Endodermal cell (in vitro differentiated cells): ENCODE results near the gene SOD3. TPM values are rescaled to one million over a fixed set of nuclear protein-coding genes. Genes with fewer than 3 reads are reported as not detected.

Experiments
- DNase-seq: peaks from one replicate; pipeline ENCODE4 v3.0.0-alpha.2; 2017
- H3K27ac ChIP-seq: 2 replicates; pipeline ENCODE4 v1.5.1; 2013; ENCODE audit warnings: mild to moderate bottlenecking, low read depth, low read length, moderate library complexity
- H3K27me3 ChIP-seq: 2 replicates; pipeline ENCODE4 v1.6.1; 2013; ENCODE audit warnings: mild to moderate bottlenecking, low read length, moderate library complexity; ENCODE audit not compliant: insufficient read depth, control insufficient read depth, poor library complexity, severe bottlenecking
- H3K36me3 ChIP-seq: 2 replicates; pipeline ENCODE4 v1.7.0; 2013; ENCODE audit warnings: mild to moderate bottlenecking, low read length, moderate library complexity; ENCODE audit not compliant: control insufficient read depth, insufficient read depth
- H3K4me1 ChIP-seq: one replicate; pipeline ENCODE4 v1.7.0; 2013; ENCODE audit warnings: low read length; ENCODE audit not compliant: control insufficient read depth, insufficient read depth
- H3K4me3 ChIP-seq: 2 replicates; pipeline ENCODE4 v1.5.1; 2013; ENCODE audit warnings: mild to moderate bottlenecking, low read length, moderate library complexity
- H3K9ac ChIP-seq: 2 replicates; pipeline ENCODE4 v1.6.1; 2013; ENCODE audit warnings: mild to moderate bottlenecking, low read length, moderate library complexity; ENCODE audit not compliant: poor library complexity, severe bottlenecking; ENCODE audit errors: extremely low read depth
- H3K9me3 ChIP-seq: 2 replicates; pipeline ENCODE4 v1.6.1; 2013; ENCODE audit warnings: mild to moderate bottlenecking, low read length, moderate library complexity; ENCODE audit not compliant: control insufficient read depth
- H3K27ac Mint-ChIP-seq: 2 replicates; pipeline ENCODE4 v1.8.0; 2020; ENCODE audit warnings: mixed read lengths
- H3K27me3 Mint-ChIP-seq: 2 replicates; pipeline ENCODE4 v1.8.0; 2021; ENCODE audit warnings: mild to moderate bottlenecking, mixed read lengths; ENCODE audit not compliant: insufficient read depth
- H3K36me3 Mint-ChIP-seq: 2 replicates; pipeline ENCODE4 v1.8.0; 2020; ENCODE audit warnings: low read depth, mixed read lengths
- H3K4me1 Mint-ChIP-seq: 2 replicates; pipeline ENCODE4 v1.8.0; 2020; ENCODE audit warnings: mixed read lengths
- H3K4me3 Mint-ChIP-seq: 2 replicates; pipeline ENCODE4 v1.8.0; 2020; ENCODE audit warnings: mild to moderate bottlenecking, moderate library complexity, mixed read lengths
- H3K9me3 Mint-ChIP-seq: 2 replicates; pipeline ENCODE4 v1.8.0; 2020; ENCODE audit warnings: mild to moderate bottlenecking, mixed read lengths
- WGBS, 2 experiments: methylation state at CpG; one replicate each; pipeline versions ENCODE4 v1.1.5 to v1.1.7; 2013; ENCODE audit warnings: missing lambda C conversion rate in 2 of 2, mixed read lengths in 1 of 2; ENCODE audit not compliant: insufficient coverage in 1 of 2, insufficient read length in 1 of 2; 5-methylcytosine and 5-hydroxymethylcytosine counted together
- total RNA-seq, 2 donors: library from RNA; stranded (reverse); fragmentation: NEBNext Ultra II Directional in 1 of 2; extraction: Animal tissue kit (Norgen Biotek cat#: 25700) in 1 of 2; gene quantifications; 2 replicates in 1 of 2; 3 replicates in 1 of 2; pipeline ENCODE4 v1.2.1, GENCODE V29; 2021
- TF ChIP-seq, protein P1 (sequence below): fragments of 200-600 bp; sonication (generic); conservative IDR thresholded peaks from 2 replicates; pipeline ENCODE4 v1.5.0; 2021; ENCODE audit warnings: antibody characterized with exemption, mild to moderate bottlenecking

SOD3 gene
- total RNA-seq, 2 donors from 2014 or later, result 5.7 to 8.7 TPM

DNA sequence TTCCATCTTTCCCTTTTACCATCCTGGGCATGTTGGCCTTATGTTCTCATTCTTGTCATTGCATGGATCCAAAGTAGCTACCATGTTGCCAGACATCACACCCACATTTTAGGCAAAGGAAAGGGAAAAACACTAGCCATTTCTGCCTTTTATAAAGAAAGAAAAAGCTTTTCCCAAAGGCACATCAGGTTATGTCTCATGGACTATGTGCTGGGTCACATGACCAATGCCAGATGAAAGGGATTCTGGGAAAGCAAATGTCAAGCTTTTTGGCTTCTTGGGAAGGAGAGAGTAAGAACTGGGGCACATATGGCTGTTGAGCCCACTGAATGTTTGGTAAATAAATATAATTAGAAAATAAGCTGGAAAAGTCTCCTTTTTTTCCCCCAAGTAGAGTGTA, 4.3 kb upstream of the SOD3 start:
- peaks cover 25% of the 10 kb centered on the region for H3K27me3 Mint-ChIP-seq
- Histone ChIP-seq H3K9me3 (peaks cover 4% of the 10 kb centered on the region), H3K9ac (no peak overlapping the region), H3K4me3 (no peak overlapping the region), H3K36me3 (no peaks in the 10 kb centered on the region), H3K27me3 (no peaks in the 10 kb centered on the region), H3K27ac (no peak overlapping the region), H3K4me1 (peaks cover 16% of the 10 kb centered on the region)
- no peaks in the 10 kb centered on the region for H3K36me3 Mint-ChIP-seq
- no peak for DNase-seq
- H3K9me3 Mint-ChIP-seq, result peaks cover 5% of the 10 kb centered on the region
- H3K4me3 Mint-ChIP-seq, result no peak overlapping the region
- TF ChIP-seq, protein P1, sequence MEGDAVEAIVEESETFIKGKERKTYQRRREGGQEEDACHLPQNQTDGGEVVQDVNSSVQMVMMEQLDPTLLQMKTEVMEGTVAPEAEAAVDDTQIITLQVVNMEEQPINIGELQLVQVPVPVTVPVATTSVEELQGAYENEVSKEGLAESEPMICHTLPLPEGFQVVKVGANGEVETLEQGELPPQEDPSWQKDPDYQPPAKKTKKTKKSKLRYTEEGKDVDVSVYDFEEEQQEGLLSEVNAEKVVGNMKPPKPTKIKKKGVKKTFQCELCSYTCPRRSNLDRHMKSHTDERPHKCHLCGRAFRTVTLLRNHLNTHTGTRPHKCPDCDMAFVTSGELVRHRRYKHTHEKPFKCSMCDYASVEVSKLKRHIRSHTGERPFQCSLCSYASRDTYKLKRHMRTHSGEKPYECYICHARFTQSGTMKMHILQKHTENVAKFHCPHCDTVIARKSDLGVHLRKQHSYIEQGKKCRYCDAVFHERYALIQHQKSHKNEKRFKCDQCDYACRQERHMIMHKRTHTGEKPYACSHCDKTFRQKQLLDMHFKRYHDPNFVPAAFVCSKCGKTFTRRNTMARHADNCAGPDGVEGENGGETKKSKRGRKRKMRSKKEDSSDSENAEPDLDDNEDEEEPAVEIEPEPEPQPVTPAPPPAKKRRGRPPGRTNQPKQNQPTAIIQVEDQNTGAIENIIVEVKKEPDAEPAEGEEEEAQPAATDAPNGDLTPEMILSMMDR, result no peak
- H3K27ac Mint-ChIP-seq, result no peak overlapping the region
- peaks cover 35% of the 10 kb centered on the region for H3K4me1 Mint-ChIP-seq

DNA sequence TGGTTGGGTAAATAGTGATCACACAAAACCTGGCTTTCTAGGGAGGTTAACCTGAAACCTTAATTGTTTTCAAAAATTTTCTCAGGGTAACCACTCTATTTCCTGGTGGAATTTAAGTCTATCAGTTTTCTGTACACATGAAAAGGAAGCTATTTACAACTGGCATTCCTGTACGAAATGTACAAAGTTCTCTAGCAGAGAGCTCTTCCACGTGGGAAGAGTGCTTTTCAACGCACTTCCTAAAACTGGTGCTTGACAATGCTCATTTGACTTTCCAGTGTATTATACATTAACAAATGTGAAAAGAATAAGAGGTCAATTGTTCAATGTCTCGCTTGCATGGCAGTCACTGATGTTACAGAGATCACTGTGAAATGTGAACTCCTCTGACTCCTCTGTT, 2.8 kb upstream of the SOD3 start:
- 84 to 91% methylated on average over 4 of the region's 4 CpGs for WGBS, 2 experiments

DNA sequence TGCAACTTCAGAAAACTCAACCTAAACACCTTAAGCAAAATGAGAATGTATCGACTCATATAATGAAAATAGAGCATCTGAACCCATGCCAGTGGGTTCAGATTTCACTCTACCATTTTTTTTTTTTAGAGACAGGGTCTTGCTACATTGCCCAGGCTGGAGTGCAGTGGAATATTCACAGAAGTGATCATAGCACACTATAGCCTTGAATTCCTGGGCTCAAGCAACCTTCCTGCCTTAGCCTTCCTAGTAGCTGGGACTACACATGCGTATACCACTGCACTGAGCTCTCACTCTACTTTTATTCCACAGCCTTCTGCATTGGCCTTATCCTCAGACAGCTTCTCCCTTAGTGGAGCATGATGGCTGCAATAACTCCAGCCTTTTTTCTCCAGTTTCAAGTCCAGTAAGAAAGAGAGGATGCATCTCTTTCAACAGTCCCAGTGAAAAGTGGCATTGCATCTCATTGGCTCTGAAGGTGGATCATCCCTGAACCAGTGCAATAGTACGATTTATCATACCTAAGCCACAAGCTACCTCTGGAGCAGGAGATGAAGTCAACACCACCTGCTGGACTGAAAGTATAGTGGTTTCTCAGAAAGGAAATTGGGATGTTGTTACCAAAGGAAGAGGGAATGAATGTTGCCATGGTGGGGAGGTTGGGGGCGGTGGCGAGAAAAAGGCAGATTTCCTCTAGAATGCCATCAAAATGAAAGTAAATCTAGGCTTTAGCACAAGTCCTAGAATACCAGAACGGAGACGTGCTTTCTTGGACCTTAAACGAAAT, 2.0 kb upstream of the SOD3 start:
- Mint-ChIP-seq H3K36me3 (no peaks in the 10 kb centered on the region), H3K27ac (no peak overlapping the region), H3K27me3 (peaks cover 47% of the 10 kb centered on the region), H3K4me3 (no peak overlapping the region), H3K4me1 (peaks cover 35% of the 10 kb centered on the region), H3K9me3 (no peaks in the 10 kb centered on the region)
- no peaks in the 10 kb centered on the region for H3K9me3 ChIP-seq
- H3K27ac ChIP-seq, result no peak overlapping the region
- H3K4me3 ChIP-seq, result no peak overlapping the region
- peaks cover 17% of the 10 kb centered on the region for H3K4me1 ChIP-seq
- no peak overlapping the region for H3K9ac ChIP-seq
- H3K36me3 ChIP-seq, result no peaks in the 10 kb centered on the region
- peaks cover 20% of the 10 kb centered on the region for H3K27me3 ChIP-seq
- TF ChIP-seq, protein P1, result peak; percentile 75
- no peak for DNase-seq
- 89 to 90% methylated on average over 8 of the region's 8 CpGs for WGBS, 2 experiments

More for the DNA sequence above, 2.8 kb upstream of the SOD3 start:
- Mint-ChIP-seq H3K4me1 (peaks cover 35% of the 10 kb centered on the region), H3K36me3 (no peaks in the 10 kb centered on the region), H3K27ac (no peak overlapping the region), H3K27me3 (peaks cover 39% of the 10 kb centered on the region), H3K9me3 (no peaks in the 10 kb centered on the region), H3K4me3 (no peak overlapping the region)
- TF ChIP-seq, protein P1, result no peak
- no peaks in the 10 kb centered on the region for H3K9me3 ChIP-seq
- peaks cover 17% of the 10 kb centered on the region for H3K4me1 ChIP-seq
- H3K9ac ChIP-seq, result no peak overlapping the region
- no peak for DNase-seq
- no peaks in the 10 kb centered on the region for H3K36me3 ChIP-seq
- peaks cover 12% of the 10 kb centered on the region for H3K27me3 ChIP-seq
- no peak overlapping the region for H3K4me3 ChIP-seq
- H3K27ac ChIP-seq, result no peak overlapping the region
